ENCODE data around the gene PHKA2.
"Not testable (repeated sequence)": the region's sequence is repeated elsewhere in the genome, so short reads cannot be mapped to it uniquely, and the experiment has no call there.

PHKA2 gene

GRCh38 chrX:18855919-18856644, 127.8 kb downstream of the PHKA2 start:
- DNase-seq, result no peak

- not testable (repeated sequence) for DNase-seq
These were observed 136.0 kb downstream of the PHKA2 start for GRCh38 chrX:18847901-18848300.

Data from CD4-positive, alpha-beta T cell treated with Interleukin-17A for 1 hour (primary cell).